LHCN-M2 (cell line): ENCODE measurements around the gene ELAVL1. TPM values are rescaled to one million over a fixed set of nuclear protein-coding genes. Genes with fewer than 3 reads are reported as not detected.
A peak's percentile ranks its signal among the peaks of the same experiment; 100 is the strongest.

Source experiments
- DNase-seq: peaks from one replicate; pipeline ENCODE4 v3.0.0-alpha.2; 2012; ENCODE audit warnings: low read depth
- total RNA-seq: library from RNA; depleted of rRNA; stranded (reverse); fragments of >200 nt; gene quantifications from 2 replicates; pipeline ENCODE4 v1.2.3, GENCODE V29; 2014

The ELAVL1 gene
- total RNA-seq, 1 experiment from 2014 or later, result 62.4 TPM

DNA sequence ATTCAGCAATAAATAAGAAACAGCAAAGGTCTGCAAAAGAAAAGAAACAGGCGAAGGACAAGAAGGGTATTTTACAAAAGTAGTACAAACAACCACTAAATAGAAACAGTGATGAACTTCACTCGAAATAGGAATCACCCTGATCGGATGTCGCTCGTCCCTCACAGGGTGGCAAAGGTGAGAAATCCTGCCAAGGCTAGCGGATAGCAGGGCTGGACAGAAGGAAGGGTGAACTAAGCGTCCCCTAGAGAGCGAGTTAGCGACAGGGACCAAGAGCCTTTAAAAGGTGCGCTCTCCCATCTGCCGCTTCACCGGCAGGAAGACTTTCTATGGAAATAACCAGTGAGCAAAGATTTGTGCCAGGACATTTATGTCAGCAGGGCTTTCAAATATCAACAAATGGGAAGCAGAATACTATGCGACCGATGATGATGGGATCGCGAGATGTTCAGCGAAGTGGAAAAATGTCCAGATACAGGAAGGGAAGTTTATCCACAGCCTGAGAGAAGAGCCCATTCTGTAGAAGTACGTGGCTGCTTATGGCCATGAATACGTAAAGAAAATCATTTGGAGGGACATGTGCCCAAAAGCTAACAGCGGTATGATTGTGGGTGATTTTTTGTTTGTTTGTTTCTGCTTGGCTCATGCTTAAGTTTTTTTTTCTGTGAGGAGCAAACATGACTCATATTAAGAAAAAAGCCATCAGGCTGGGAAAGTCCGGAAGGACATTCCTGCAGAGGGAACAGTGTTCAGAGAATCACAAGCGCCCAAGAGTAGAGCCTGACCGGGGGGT, 18.9 kb downstream of the ELAVL1 start:
- DNase-seq, result peak; percentile 76

DNA sequence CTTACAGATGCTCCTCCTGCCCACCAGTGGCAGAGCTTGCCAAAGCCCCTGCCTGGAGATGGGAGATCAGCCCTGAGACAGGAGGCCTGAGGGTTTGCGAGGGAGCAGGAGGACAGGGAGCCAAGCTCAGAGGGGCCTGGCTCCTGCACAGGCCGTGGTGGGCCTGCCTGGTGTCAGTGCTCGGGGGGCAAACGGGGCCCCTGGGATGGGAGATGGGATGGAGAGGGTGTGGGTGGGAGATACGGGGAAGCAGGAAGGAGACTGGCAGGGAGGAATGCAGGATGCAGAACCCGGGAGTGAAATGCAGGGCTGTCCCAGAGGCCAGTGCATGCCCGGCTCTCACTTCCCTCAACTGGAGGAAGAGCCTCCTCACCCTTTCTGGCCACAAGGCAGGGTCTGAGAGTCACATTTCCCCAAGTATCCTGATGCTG, 19.9 kb downstream of the ELAVL1 start:
- DNase-seq, result no peak

DNA sequence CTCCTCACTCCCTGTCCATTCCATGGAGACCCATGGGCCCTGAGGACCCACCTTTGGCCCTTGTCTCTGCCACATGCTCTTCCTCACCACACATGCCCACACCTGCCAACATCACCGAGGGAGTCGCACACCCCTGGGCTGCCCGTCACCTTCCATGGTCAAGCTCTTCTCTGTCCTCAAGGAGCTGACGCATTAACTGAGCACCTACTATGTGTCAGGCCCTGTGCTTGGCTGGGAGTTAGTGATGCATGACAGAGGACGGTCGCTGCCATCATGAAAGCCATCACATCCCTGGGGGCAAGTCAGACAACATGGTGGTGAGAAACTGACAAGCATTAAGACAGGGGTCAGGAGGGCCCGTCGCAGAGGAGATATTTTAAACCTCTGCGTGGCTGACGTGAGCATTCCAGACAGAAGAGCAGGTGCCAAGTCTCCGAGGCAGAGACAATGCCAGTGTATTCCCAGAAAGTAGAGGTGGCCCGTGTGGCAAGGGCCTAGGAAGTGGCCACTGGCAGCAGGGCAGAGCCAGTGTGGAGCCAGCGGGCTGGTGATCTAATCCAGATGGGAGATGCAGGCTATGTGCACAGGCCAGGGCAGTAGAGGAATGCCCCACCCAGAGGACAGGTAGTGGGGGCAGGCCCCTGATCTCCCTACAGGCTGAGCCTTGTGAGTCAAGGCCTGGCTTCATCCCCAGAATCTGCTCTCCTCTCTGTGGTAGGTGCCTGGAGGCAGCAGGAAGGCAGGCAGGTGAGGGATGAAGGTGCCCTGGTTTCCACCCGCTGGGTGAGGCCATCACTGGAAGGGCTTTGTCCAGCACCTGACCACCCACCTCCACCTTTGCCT, 21.2 kb downstream of the ELAVL1 start:
- DNase-seq, result no peak

DNA sequence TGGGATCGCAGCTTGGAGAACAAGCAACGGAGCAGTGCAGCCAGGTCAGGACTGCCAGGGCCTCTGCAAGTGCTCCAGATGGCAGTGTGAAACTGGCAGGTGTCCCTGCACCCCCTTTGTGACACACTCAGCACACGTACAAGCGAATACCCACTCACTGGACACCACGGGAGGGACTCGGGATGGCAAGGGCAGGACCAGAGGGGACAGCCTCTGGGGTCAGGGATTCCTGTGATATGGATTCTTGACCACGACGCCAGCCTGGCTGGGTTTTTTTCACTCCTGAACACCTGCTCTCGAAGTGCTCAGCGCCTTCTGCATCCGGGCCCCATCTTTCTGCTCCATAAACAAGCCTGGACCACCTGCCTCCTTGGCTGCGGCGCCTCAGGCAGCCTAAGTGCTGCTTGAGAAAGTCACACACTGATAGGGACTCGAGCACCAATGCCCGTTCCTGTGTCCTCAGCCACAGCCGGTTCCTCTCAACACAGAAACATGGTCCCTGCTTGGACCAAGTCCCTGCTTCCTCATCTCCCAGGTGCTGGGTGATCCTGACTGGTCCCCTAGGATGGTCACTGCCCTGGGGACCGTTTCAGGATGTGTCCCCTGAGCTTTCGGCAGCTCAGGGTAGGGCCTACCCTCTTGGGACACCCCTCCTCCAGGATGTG, 22.0 kb downstream of the ELAVL1 start:
- DNase-seq, result no peak

DNA sequence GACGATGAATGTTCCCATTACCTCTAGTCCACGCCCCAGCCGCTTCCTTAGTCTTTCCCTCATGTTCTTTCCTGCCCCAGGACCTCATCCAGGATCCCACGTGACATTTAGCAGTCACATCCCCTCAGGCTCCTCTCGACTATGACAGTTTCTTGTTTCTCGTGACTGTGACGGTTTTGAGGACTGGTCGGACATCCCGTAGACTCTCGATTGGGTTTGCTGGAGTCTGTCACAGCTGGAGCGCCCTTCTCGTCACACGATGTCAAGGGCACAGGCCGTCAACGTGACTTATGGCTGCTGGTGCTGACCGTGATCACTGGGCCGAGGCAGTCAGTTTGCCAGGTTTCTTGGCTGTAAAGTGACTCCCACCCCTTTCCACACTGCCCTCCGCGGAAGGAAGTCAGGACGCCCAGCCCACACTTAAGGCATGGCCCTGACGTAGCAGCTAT, 22.8 kb downstream of the ELAVL1 start:
- DNase-seq, result no peak

DNA sequence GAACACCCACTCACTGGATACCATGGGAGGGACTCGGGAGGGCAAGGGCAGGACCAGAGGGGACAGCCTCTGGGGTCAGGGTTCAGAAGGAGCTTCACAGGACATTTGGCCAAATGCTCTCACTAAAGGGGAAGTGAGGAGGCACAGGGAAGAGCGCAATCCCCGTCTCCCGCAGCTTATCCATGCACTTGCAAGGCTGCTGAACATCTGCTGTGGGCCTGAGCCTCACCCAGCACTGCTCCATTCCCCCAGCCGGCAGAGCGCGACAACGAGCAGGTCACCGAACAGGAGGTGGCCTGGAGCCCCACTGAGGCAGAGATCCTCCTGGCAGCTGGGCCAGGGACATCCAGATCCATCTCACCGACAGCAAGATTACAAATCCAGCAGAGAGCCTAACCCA, 23.3 kb downstream of the ELAVL1 start:
- no peak for DNase-seq

DNA sequence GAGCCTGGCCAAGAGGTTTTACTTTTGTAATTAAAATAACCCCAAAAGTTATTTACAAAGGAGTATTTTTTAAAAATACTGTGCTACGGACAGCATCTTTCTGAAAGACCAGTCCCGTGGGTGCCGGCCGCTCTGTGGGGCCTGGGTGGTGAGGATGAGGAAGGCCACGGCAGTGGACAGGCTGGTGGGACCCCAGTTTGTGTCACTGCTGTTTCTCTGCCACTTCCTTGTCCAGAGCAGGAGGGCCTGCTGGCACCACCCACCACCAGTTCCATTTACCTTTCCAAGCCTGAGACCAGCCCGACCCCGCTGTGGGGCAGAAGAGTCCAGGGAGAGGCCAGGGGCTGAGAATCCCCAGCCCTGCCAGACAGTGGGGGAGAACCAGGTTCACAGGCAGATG, 23.8 kb downstream of the ELAVL1 start:
- no peak for DNase-seq

DNA sequence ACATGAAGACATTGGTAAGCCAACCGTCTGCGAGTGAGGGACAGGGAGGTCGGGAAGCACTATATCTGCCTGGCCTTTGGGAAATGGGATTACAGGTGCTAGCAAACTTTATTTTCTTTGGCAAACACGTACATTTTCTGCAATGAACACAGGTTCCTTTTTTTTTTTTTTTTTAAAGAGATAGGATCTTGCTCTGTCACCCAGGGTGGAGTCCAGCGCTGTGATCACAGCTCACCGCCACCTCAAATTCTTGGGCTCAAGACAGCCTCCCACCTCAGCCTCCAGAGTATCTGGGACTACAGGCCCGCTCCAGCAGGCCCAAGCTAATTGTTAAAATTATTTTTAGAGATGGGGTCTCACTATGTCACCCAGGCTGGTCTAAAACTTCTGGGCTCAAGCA, 24.2 kb downstream of the ELAVL1 start:
- no peak for DNase-seq

DNA sequence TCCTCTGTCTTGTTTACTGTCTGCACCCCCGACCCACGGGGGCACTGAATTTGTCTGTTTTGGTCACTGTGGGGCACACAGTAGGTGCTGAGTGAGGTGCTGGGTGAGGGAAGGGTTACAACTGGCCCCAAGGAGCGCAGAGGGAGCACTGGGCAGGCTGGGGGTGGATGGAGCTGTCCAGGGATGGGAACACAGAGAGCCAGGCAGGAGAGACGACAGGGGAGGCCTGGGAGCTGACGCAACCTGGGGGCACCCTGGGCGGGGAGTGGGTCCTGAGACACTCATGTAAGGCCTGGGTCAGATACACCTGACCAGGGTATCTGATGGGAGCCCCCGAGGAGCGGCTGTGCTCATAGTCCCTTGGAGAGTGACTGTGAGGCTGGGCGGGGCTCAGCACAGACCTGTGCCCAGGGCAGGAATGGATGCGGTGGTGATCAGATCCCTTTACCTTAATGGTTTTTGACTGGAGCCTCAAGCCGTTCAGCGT, 24.8 kb downstream of the ELAVL1 start:
- DNase-seq, result no peak

DNA sequence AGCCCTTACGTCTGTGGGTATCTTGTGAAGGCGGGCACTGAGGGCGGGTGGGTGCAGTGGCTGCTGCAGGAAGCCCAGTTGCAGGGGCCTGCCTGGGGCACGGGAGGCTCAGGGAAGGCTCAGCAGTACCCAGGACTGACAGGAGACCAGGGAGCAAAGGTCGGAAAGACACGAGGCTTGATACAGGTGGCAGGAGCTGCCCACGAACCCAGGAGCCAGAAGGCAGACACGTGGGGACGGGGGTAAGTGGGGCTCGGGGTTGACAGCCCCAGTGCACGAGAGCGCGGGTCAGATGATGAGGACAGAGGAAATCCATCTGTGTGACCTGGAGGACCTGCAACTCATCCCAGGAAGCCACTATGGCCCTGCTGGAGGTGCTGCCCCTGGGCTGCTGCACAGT, 25.3 kb downstream of the ELAVL1 start:
- no peak for DNase-seq

DNA sequence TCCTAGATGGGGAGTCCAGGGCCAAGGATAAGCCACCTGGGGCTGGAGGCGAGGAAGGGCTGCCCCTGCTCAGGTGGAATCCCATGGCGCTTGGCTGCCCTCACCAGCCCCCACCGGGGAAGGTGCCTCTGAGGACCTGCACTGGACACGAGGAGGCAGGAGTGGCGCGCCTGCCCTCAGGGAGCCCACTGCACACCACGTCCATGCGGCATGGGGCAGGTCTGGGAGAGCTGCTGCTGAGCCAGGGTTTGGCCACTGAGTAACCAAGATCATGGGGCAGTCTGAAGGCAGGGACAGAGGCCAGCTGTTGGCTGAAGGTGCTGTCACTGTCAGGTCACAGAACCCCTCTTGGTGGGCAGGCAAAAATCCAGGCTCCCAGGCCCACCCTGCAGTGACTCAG, 25.9 kb downstream of the ELAVL1 start:
- no peak for DNase-seq

DNA sequence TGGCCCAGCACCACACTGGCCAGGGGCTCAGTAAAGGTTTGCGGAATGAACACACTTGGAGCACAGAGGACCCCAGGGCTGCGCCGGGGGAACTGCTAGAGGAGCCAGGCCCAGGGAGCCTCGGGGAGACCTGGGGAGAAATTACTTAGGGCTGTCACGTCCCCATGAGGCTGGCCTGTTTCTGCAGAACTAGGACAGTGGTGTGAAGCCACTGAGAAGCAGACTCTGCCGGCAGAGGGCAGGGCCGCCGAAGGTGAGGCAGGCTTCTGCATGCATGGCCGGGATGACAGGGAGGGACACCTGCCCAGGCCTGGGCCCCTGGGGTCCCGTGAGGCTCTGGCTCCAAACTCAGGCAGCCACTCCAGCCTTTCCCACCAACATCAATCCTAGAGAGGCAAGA, 26.4 kb downstream of the ELAVL1 start:
- no peak for DNase-seq

DNA sequence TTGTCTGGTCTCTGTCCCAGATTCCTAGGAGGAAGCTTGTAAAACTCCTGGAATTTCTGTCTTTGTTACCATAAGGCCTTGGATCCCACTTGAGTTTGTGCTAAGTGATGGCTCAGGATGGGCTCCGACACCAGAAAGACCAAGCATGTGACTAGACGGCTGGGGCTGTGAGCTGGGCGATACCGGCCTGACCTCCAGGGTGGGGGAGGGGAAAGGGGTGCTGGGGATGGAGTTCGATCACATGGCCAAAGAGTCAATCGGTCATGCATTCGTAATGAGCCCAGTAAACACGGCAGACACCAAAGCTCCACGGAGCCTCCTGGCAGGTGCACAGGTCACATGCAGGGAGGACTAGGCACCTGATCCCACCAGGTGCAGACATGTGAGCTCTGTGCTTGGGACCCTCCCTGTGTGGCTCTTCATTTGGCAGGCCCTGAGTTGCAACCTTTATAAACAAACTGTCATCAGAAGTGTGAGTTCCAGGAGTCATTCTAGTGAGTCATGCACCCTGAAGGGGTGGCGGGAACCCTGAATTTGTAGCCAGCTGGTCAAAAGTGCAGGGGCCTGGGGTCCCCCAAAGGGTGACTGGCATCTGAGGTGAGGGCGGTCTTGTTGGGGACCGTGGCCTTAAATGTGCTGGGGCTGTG, 27.1 kb downstream of the ELAVL1 start:
- no peak for DNase-seq

DNA sequence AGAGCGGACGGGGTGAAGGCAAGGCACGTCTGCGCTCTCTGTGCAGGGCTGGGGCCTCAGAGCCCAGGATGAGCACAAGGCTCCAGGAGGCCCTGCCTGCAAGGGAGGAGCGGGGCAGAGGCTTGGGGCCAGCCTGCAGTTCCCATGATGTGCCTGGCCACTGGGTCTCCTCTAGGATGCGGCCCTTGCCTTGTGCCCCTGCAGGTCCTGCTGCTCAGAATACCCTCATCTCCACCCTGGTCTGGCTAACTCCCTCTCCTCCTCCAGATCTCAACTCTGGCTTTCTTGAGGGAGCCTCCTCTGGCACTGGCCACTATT, 27.8 kb downstream of the ELAVL1 start:
- no peak for DNase-seq

DNA sequence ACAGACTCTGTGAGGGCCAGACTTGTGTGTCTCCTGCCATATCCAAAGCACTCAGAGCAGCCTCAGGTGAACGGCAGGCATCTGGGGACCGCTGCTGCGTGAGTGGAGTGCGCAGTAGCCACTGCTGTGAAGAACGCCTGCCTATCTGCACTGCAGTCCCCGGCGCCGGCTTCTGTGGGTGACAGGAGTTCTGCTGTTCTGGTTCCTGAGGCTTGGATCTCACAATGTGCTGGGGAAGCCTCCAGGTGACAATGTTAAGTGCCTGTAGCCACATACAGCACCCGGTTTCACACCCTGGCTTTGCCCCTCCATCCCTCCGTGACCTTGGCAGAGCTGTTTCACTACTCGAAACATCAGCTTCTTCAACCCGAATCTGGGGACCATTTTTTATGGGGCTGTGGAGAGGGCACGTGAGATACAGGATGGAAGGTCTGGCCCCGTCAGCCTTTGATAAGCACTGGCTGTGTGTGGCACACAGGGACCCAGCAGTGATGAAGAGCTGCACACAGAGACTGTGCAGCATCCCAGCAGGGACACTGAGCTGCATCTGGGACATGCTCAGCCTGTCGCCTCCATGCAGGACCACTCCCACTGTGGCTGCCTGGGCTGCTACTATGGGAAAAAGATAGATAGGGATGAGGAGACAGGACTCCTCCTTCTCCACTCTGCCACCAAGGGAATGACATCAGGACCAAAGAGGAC, 28.3 kb downstream of the ELAVL1 start:
- DNase-seq, result no peak

DNA sequence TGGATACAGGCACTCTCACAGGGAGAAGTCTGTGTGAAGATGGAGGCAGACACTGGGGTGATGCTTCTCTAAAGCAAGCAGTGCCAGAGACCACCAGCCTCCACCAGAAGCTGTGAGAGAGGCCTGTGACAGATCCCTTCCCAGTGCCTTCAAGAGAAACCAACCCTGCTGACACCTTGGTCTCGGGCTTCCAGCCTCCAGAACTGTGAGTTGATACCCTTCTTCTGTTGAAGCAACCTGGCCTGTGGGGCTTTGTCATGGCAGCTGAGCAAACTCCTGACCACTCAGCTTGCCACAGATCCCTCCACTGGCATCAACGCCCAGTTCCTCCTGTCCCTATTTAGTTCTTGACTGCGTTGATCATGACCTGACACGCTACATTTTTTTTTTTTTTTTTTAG, 29.0 kb downstream of the ELAVL1 start:
- no peak for DNase-seq

DNA sequence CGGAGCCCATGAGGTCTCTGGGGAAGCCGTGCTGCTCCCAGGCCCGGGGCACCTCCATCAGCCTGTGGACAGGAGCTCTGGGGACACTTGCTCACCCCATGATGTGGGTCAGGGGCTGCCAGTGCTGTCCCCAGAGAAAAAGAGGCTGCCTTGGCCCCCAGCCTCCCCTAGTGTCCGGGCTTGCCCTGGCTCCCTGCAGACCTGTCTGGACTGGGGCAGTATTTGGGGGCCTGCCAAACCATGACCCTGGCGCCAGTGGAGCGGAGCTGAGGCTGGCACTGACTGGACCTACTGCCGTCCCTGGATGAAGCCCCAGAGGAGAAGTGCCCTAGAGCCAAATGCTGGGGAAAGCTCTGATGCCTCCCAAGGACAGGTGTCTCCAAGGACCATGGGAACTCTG, 30.4 kb downstream of the ELAVL1 start:
- DNase-seq, result no peak

DNA sequence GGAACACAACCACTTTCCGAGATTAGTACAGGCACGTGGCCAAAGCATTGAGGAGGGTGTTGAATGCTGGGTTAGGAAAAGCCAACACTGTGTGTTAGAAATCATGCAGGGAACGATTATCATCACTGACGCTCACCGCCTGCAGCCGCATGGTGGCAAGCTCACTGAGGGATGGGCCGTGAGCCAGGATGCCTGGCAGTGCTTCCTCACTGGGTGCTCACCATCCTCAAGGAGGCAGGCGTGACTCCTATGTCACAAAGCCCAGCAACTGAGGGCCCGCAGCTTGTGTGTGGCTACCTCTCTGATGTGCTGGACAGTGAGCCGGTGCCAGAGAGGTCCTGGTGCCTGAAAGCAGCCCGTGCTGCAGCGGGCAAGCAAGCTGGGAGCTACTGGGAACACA, 31.6 kb downstream of the ELAVL1 start:
- DNase-seq, result no peak

DNA sequence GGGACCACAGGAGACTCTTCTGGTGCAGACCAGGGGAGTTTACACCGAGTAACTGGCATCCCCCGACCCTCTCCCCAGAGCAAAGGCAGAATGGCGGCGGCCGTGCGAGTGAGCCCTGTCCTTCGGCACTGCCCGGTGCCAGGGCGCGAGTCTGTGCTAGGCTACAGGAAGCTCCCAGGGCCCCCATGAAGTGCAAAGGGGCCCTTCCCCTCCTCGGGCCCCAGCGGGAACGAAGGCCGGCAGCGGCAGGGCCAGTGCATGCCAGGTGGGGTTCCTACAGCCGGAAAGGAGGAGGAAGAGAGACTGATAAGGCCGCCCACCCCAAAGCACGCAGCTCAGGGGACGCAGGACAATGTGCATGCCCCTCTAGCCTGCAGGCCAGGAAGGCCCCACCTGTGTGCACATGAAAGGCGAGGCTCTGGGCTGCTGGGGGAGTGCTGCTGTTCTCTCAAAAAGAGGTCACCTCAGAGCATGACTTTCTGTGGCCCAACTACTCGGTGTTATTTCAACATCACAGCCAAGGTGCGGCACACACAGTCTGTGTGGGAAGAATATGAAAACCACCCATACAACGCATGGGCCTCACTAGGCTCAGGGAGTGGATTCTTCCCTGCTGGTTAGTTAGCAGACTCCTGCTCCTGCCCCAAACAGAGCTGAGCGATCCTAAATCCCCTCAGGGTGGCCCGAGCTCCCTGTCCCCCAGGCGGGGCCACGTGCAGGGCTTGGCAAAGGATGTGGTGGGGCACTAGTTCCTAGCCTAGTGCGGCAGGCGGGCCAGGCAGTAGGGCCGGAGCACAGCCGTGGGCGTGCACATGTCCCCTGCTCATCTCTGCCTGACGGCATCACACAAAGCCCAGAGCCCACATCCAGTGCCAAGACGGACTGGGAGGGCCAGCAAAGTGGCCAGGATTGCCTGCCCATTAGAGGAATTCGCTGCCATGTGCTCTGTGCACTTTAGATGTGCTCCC, 33.6 kb downstream of the ELAVL1 start:
- no peak for DNase-seq
